Activated CD4-positive, alpha-beta T cell treated with anti-CD3 and anti-CD28 coated beads for 4 hours (primary cell): Measurements from ENCODE around the gene PGA4.
"Not testable (repeated sequence)": the region's sequence is repeated elsewhere in the genome, so short reads cannot be mapped to it uniquely, and the experiment has no call there.

Experiments used
- DNase-seq, 2 donors: peaks; one replicate each; pipeline ENCODE4 v3.0.0-alpha.2; 2020

The PGA4 gene

GRCh38 chr11:61252332-61252731 is 30.2 kb downstream of the PGA4 start:
- DNase-seq = not testable (repeated sequence)

- peak; percentile 40 to 58 for DNase-seq
These were observed 32.4 kb downstream of the PGA4 start for GRCh38 chr11:61254403-61255025.

GRCh38 chr11:61256710-61257482 is 34.7 kb downstream of the PGA4 start:
- no peak for DNase-seq

- no peak for DNase-seq
These were observed 36.4 kb downstream of the PGA4 start for GRCh38 chr11:61258546-61258945.

- no peak for DNase-seq
These were observed 37.2 kb downstream of the PGA4 start for GRCh38 chr11:61259363-61259762.

GRCh38 chr11:61264371-61264770 is 42.2 kb downstream of the PGA4 start:
- no peak for DNase-seq

- no peak for DNase-seq
These were observed 42.6 kb downstream of the PGA4 start for GRCh38 chr11:61264795-61265194.

- no peak for DNase-seq
These were observed 43.2 kb downstream of the PGA4 start for GRCh38 chr11:61265357-61265756.

- no peak for DNase-seq
These were observed 44.5 kb downstream of the PGA4 start for GRCh38 chr11:61266602-61267001.

GRCh38 chr11:61267437-61267841 is 45.3 kb downstream of the PGA4 start:
- no peak for DNase-seq

- no peak for DNase-seq
These were observed 46.6 kb downstream of the PGA4 start for GRCh38 chr11:61268588-61269250.

- no peak for DNase-seq
These were observed 48.4 kb downstream of the PGA4 start for GRCh38 chr11:61270354-61271076.

GRCh38 chr11:61272731-61273130 is 50.6 kb downstream of the PGA4 start:
- no peak for DNase-seq

- no peak for DNase-seq
These were observed 51.3 kb downstream of the PGA4 start for GRCh38 chr11:61273178-61274078.

- no peak for DNase-seq
These were observed 51.9 kb downstream of the PGA4 start for GRCh38 chr11:61274084-61274483.

GRCh38 chr11:61275191-61275590 is 53.0 kb downstream of the PGA4 start:
- no peak for DNase-seq

GRCh38 chr11:61277186-61278000 is 55.2 kb downstream of the PGA4 start:
- no peak for DNase-seq

GRCh38 chr11:61278001-61278470 is 55.9 kb downstream of the PGA4 start:
- no peak for DNase-seq

GRCh38 chr11:61279934-61280659 is 58.0 kb downstream of the PGA4 start:
- no peak for DNase-seq

- no peak for DNase-seq
These were observed 58.9 kb downstream of the PGA4 start for GRCh38 chr11:61280883-61281580.
